Panc1 (cell line): ENCODE results near the gene DDC. TPM values are rescaled to one million over a fixed set of nuclear protein-coding genes. Genes with fewer than 3 reads are reported as not detected.

ENCODE experiments used
- ATAC-seq: fragments of 200-7000 bp; cut with Tn5 transposase; 2 replicates; pipeline ENCODE4 v1.9.1; 2020; ENCODE audit warnings: mild to moderate bottlenecking, moderate library complexity
- BruUV-seq: library from RNA; stranded (reverse); fragments of 400-500 nt; replicated peaks from 2 replicates; lab custom pipeline; 2021; lab: Mats Ljungman, UMichigan
- CTCF ChIA-PET: fragments of 300-600 bp; sonication (Branson Sonifier 250); formaldehyde crosslinking; loops from one replicate; lab custom pipeline; 2022; ENCODE audit warnings: antibody characterized with exemption; lab: Charles Lee
- POLR2A ChIA-PET: fragments of 300-600 bp; sonication (Branson Sonifier 250); formaldehyde crosslinking; loops from one replicate; lab custom pipeline; 2022; ENCODE audit warnings: antibody characterized with exemption; lab: Charles Lee
- DNase-seq: peaks from one replicate; pipeline ENCODE4 v3.0.0-alpha.2; 2010; ENCODE audit warnings: low read depth, low spot score
- H3K27ac ChIP-seq: 2 replicates; pipeline ENCODE4 v1.5.1; 2011; ENCODE audit warnings: mild to moderate bottlenecking, low read length, inconsistent platforms
- H3K27me3 ChIP-seq: fragments of 200-500 bp; sonication (Bioruptor generic); 2 replicates; pipeline ENCODE4 v1.6.0; 2014; ENCODE audit warnings: low read length, inconsistent platforms; ENCODE audit not compliant: control insufficient read depth, insufficient read depth
- H3K36me3 ChIP-seq: fragments of 200-500 bp; sonication (Bioruptor generic); 2 replicates; pipeline ENCODE4 v1.5.1; 2014; ENCODE audit warnings: inconsistent platforms, mild to moderate bottlenecking, low read length, moderate library complexity; ENCODE audit not compliant: control insufficient read depth, insufficient read depth
- H3K4me1 ChIP-seq: 2 replicates; pipeline ENCODE4 v1.5.1; 2011; ENCODE audit warnings: inconsistent platforms, mild to moderate bottlenecking, low read length, moderate library complexity; ENCODE audit not compliant: control insufficient read depth, insufficient read depth
- H3K4me3 ChIP-seq, 2 experiments: 2 replicates each; pipeline ENCODE4 v1.5.1; 2011 to 2012; ENCODE audit warnings: low read depth in 2 of 2, low read length in 2 of 2, mild to moderate bottlenecking in 2 of 2, inconsistent platforms in 1 of 2, moderate library complexity in 1 of 2
- H3K9me3 ChIP-seq: fragments of 200-500 bp; sonication (Bioruptor generic); 2 replicates; pipeline ENCODE4 v1.5.1; 2014; ENCODE audit warnings: low read depth, mild to moderate bottlenecking, inconsistent platforms, low read length, moderate library complexity; ENCODE audit not compliant: control insufficient read depth, insufficient read depth
- POLR2AphosphoS5 ChIP-seq: IDR thresholded peaks from 2 replicates; pipeline ENCODE4 v1.6.1; 2012; ENCODE audit warnings: mild to moderate bottlenecking, low read depth, low read length, moderate library complexity
- SIN3A ChIP-seq: IDR thresholded peaks from 2 replicates; pipeline ENCODE4 v1.6.1; 2012; ENCODE audit warnings: low read depth, mild to moderate bottlenecking, low read length, moderate library complexity, borderline replicate concordance; ENCODE audit not compliant: insufficient read depth
- TCF7L2 ChIP-seq: IDR thresholded peaks from 2 replicates; pipeline ENCODE4 v1.6.1; 2011; ENCODE audit warnings: mild to moderate bottlenecking, low read depth, low read length, inconsistent platforms
- in situ Hi-C: cut with HindIII; loops from 2 replicates; pipeline ENCODE4 v1.10.0; 2016; ENCODE audit warnings: low sequenced_read_pairs, low pct_unique_long_range_greater_than_20kb
- intact Hi-C: fragments of 100-400 bp; cut with micrococcal nuclease; formaldehyde crosslinking; loops from one replicate; pipeline ENCODE4 v1.10.0; 2022; ENCODE audit not compliant: unreplicated experiment
- total RNA-seq: library from RNA; stranded (reverse); gene quantifications from one replicate; pipeline ENCODE4 v1.2.1, GENCODE V29; 2021; ENCODE audit not compliant: unreplicated experiment
- TF ChIP-seq, protein P1 (sequence below), 2 experiments: IDR thresholded peaks; 2 replicates each; pipeline ENCODE4 v1.6.1; 2011 to 2012; ENCODE audit warnings: low read depth in 2 of 2, control low read depth in 1 of 2, low read length in 1 of 2, mild to moderate bottlenecking in 1 of 2, moderate library complexity in 1 of 2; ENCODE audit not compliant: insufficient read depth in 1 of 2
- TF ChIP-seq, protein P2 (sequence below): fragments of 450-650 bp; IDR thresholded peaks from 2 replicates; pipeline ENCODE4 v1.5.1; 2017; ENCODE audit warnings: mild to moderate bottlenecking

Gene DDC
- total RNA-seq, 1 experiment from 2014 or later, result not detected

DNA sequence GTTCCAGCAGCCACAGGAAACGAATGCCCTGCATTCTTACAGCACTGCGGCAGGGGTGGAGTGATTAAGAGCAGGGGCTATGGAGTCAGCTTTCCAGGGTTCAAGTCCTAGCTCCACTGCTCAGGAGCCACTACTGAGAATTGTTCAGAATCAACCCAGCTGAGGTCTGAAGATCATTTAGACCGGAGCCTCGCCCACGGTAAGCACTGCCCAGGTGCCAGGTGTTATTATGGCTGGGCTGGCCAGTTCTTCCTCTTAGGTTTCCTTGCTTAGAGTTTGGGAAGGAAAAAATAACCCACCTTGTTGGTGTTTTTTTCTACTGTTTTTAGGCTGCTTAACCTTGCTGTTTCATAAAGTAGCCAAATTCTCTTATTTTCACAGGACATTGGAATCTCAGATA lies 110.2 kb downstream of the DDC start:
- Histone ChIP-seq H3K27me3 (peaks cover 15% of the 10 kb centered on the region), H3K4me3 (no peak overlapping the region), H3K9me3 (no peaks in the 10 kb centered on the region), H3K36me3 (no peaks in the 10 kb centered on the region), H3K27ac (no peak overlapping the region), H3K4me1 (peaks cover 6% of the 10 kb centered on the region; the same call in 1 of the 2 replicates)
- no TSS peak for BruUV-seq
- in situ Hi-C loops (no loop called here), intact Hi-C loops (no loop called here)
- ChIA-PET CTCF (no interaction called here), POLR2A (no interaction called here)
- TF ChIP-seq POLR2AphosphoS5 (no peak), SIN3A (no peak), TCF7L2 (no peak)
- TF ChIP-seq, protein P1, sequence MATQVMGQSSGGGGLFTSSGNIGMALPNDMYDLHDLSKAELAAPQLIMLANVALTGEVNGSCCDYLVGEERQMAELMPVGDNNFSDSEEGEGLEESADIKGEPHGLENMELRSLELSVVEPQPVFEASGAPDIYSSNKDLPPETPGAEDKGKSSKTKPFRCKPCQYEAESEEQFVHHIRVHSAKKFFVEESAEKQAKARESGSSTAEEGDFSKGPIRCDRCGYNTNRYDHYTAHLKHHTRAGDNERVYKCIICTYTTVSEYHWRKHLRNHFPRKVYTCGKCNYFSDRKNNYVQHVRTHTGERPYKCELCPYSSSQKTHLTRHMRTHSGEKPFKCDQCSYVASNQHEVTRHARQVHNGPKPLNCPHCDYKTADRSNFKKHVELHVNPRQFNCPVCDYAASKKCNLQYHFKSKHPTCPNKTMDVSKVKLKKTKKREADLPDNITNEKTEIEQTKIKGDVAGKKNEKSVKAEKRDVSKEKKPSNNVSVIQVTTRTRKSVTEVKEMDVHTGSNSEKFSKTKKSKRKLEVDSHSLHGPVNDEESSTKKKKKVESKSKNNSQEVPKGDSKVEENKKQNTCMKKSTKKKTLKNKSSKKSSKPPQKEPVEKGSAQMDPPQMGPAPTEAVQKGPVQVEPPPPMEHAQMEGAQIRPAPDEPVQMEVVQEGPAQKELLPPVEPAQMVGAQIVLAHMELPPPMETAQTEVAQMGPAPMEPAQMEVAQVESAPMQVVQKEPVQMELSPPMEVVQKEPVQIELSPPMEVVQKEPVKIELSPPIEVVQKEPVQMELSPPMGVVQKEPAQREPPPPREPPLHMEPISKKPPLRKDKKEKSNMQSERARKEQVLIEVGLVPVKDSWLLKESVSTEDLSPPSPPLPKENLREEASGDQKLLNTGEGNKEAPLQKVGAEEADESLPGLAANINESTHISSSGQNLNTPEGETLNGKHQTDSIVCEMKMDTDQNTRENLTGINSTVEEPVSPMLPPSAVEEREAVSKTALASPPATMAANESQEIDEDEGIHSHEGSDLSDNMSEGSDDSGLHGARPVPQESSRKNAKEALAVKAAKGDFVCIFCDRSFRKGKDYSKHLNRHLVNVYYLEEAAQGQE (IDR thresholded peaks at IDR 0.05; ENCODE audit: insufficient read depth in 1 of 2, low read depth in 2 of 2, low read length in 1 of 2), result no peak
- TF ChIP-seq, protein P2, sequence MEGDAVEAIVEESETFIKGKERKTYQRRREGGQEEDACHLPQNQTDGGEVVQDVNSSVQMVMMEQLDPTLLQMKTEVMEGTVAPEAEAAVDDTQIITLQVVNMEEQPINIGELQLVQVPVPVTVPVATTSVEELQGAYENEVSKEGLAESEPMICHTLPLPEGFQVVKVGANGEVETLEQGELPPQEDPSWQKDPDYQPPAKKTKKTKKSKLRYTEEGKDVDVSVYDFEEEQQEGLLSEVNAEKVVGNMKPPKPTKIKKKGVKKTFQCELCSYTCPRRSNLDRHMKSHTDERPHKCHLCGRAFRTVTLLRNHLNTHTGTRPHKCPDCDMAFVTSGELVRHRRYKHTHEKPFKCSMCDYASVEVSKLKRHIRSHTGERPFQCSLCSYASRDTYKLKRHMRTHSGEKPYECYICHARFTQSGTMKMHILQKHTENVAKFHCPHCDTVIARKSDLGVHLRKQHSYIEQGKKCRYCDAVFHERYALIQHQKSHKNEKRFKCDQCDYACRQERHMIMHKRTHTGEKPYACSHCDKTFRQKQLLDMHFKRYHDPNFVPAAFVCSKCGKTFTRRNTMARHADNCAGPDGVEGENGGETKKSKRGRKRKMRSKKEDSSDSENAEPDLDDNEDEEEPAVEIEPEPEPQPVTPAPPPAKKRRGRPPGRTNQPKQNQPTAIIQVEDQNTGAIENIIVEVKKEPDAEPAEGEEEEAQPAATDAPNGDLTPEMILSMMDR, result no peak
- ATAC-seq, result no peak
- DNase-seq, result no peak

DNA sequence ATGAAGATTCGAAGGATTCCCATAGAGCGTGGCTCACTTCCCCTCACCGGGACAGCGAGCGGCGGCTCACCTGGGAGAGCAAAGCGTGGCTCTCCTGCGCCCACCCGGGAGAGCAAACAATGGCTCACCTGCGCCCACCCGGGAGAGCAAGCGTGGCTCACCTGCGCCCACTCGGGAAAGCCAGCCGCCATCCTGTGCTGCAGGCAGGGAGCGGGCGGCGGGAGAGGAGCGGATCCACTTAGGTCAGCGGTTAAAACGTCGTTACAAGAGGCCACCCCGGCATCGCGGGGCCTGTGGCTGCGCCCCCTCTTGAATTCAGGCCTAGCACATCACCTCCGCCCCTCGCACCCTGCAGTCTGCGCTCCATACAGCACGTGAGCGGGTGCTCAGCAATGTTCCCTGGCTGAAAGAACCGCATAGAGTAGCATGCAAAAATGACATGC lies 114.6 kb downstream of the DDC start:
- TF ChIP-seq, protein P2, result no peak
- TF ChIP-seq POLR2AphosphoS5 (no peak), TCF7L2 (no peak), SIN3A (no peak)
- TF ChIP-seq, protein P1 (IDR thresholded peaks at IDR 0.05; ENCODE audit: insufficient read depth in 1 of 2, low read depth in 2 of 2, low read length in 1 of 2), result no peak
- H3K9me3 ChIP-seq, result no peaks in the 10 kb centered on the region
- ATAC-seq (peak; percentile 49), DNase-seq (no peak)
- TSS peak; percentile 76 for BruUV-seq
- ChIA-PET CTCF (no interaction called here), POLR2A (no interaction called here)
- H3K36me3 ChIP-seq, result peaks cover 7% of the 10 kb centered on the region; the same call in 1 of the 2 replicates
- in situ Hi-C loops (no loop called here), intact Hi-C loops (no loop called here)
- H3K4me3 ChIP-seq, result peak overlapping the region; percentile 75 to 88
- peaks cover 15% of the 10 kb centered on the region; the same call in 1 of the 2 replicates for H3K4me1 ChIP-seq
- H3K27ac ChIP-seq, result peak overlapping the region; percentile 93
- H3K27me3 ChIP-seq, result peaks cover 3% of the 10 kb centered on the region
